Measurements from ENCODE around the gene EML4.

DNA sequence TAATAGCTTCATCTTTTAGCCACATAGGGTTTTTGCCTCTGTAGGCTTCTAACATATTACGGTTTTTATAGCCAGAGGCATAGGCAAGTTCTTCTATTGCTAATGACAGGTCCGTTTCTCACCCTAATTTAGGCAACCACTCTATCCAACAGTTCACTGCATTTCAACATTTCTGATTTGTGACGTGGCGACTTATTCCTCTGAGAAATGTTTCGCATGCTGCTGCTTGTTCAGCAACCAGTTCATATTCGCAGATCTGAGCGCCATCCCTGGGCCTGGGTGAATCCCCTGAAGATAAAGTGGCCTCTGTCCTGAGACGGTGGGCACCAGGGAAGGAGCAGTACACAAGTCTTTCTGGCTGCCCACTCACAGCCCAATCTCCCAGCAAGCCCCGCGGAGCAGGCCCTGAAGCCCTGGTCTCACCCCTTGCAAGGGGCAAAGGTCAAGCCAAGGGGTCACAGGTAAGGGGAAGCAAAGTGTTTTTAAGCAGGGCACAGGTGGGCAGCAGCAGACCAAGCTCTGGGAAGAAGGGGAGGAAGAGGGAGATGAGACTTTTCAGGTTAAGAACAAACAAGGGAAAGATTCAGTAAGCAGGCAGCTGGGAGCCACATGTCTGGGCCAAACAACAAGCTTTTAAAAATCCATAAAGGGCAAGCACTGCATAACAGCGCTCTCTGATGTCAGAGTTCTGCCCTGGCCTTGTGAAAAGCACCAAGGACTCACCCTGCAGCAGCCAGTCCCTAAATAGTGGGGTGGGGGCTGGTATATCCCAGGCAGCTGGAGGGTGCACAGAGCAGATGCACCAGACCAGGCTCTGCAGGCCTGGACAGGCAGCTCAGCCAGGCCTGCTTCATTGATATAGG lies 202.7 kb downstream of the EML4 start:
- TF ChIP-seq, protein P1, sequence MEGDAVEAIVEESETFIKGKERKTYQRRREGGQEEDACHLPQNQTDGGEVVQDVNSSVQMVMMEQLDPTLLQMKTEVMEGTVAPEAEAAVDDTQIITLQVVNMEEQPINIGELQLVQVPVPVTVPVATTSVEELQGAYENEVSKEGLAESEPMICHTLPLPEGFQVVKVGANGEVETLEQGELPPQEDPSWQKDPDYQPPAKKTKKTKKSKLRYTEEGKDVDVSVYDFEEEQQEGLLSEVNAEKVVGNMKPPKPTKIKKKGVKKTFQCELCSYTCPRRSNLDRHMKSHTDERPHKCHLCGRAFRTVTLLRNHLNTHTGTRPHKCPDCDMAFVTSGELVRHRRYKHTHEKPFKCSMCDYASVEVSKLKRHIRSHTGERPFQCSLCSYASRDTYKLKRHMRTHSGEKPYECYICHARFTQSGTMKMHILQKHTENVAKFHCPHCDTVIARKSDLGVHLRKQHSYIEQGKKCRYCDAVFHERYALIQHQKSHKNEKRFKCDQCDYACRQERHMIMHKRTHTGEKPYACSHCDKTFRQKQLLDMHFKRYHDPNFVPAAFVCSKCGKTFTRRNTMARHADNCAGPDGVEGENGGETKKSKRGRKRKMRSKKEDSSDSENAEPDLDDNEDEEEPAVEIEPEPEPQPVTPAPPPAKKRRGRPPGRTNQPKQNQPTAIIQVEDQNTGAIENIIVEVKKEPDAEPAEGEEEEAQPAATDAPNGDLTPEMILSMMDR (IDR thresholded peaks at IDR 0.05) = no peak
- no peak for TF ChIP-seq POLR2A (IDR thresholded peaks at IDR 0.05)
